ENCODE results near the gene CXCR2. TPM values are rescaled to one million over a fixed set of nuclear protein-coding genes. Genes with fewer than 3 reads are reported as not detected.

CXCR2 gene
- total and polyA plus RNA-seq, 2 of the 8 experiments (the other 6 are each of a cell fraction or from before 2014, with no cell fraction given) = 1.4 to 1.6 TPM

DNA sequence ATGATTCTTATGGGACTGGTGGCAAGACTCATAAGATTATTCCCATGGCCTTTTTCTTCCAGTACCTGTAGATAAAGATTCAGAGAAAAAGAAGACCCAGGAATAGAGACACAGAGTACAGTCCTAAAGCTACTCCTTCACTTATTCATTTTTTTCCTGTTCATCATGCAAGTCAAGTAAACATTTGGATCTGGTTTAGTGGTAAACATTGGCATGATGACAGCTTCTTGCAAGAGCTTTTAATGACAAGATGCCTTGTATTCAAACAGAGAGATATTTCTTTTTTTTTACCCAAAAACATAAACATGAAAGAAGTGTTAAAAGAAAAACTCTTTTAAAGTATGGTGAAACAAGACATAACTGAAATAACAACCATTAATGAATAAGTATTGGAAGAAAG is 20.2 kb downstream of the CXCR2 start:
- Histone ChIP-seq H3K4me1 (replicated peaks in 1 of 4; ENCODE audit: control insufficient read depth in 3 of 4, insufficient read depth in 4 of 4, low read length in 3 of 4) (no peaks in the 10 kb centered on the region), H3K27ac (ENCODE audit: low read depth, low read length) (no peak overlapping the region), H3K79me1 (ENCODE audit: low read depth, low read length) (no peaks in the 10 kb centered on the region), H3K36me3 (ENCODE audit: control insufficient read depth in 2 of 4, insufficient read depth in 4 of 4, low read length in 3 of 4) (no peaks in the 10 kb centered on the region), H3K9ac (replicated peaks in 1 of 4; ENCODE audit: extremely low read depth in 1 of 4, low read depth in 3 of 4, low read length in 3 of 4) (no peak overlapping the region), H2BK12ac (ENCODE audit: low read depth, low read length) (no peak overlapping the region), H4K8ac (ENCODE audit: extremely low read depth, insufficient read depth, low read length) (no peak overlapping the region), H2BK20ac (ENCODE audit: low read length) (no peak overlapping the region), H3K4me2 (ENCODE audit: insufficient read depth in 1 of 2, low read depth in 2 of 2, low read length in 2 of 2) (no peak overlapping the region), H2BK120ac (replicated peaks; ENCODE audit: low read depth, low read length) (no peak overlapping the region), H3K23me2 (ENCODE audit: low read depth, low read length) (no peaks in the 10 kb centered on the region; the same call in 1 of the 2 replicates), H4K5ac (ENCODE audit: insufficient read length, low read depth, low read length) (no peak overlapping the region), H3K79me2 (ENCODE audit: control insufficient read depth in 1 of 2, insufficient read depth in 2 of 2, low read length in 2 of 2) (no peaks in the 10 kb centered on the region), H3K4me3 (ENCODE audit: extremely low read depth in 1 of 4, insufficient read depth in 2 of 4, low read depth in 3 of 4, low read length in 4 of 4) (no peak overlapping the region), H2AK5ac (ENCODE audit: low read depth, low read length) (no peak overlapping the region), H2BK5ac (ENCODE audit: low read depth, low read length) (no peak overlapping the region), H3K14ac (ENCODE audit: insufficient read length) (no peak overlapping the region), H2BK15ac (ENCODE audit: low read length) (no peak overlapping the region), H3K27me3 (replicated peaks in 1 of 4; ENCODE audit: control insufficient read depth in 3 of 4, extremely low read depth in 1 of 4, insufficient read depth in 3 of 4, low read length in 3 of 4) (no peaks in the 10 kb centered on the region), H3K18ac (ENCODE audit: extremely low read depth, low read length) (no peak overlapping the region), H3K9me3 (ENCODE audit: insufficient read depth in 2 of 2, low read depth in 1 of 2, low read length in 1 of 2) (peaks cover 0 to 7% of the 10 kb centered on the region in 2 experiments; a peak in 2 of 4 replicates), H3K4ac (replicated peaks; ENCODE audit: insufficient read length, low read depth, low read length) (no peak overlapping the region), H4K20me1 (replicated peaks in 1 of 2; ENCODE audit: control insufficient read depth in 1 of 2, insufficient read depth in 2 of 2, low read length in 2 of 2) (no peaks in the 10 kb centered on the region), H2AFZ (ENCODE audit: low read length) (no peak overlapping the region), H3K23ac (ENCODE audit: insufficient read length) (no peak overlapping the region), H3K56ac (replicated peaks; ENCODE audit: insufficient read length, low read depth, low read length) (no peak overlapping the region), H4K91ac (replicated peaks; ENCODE audit: insufficient read length, low read length) (no peak overlapping the region)
- FAIRE-seq (no peak), DNase-seq (ENCODE audit: low read depth in 1 of 2, low spot score in 2 of 2) (no peak)
- POLR2A ChIA-PET (ENCODE audit: partially characterized antibody) = no interaction called here
- CTCF ChIA-PET (ENCODE audit: partially characterized antibody) = interaction anchor here (0.7 to 3.3 kb wide), 5 partner anchors 11 to 329 kb away, joined by 3 to 9 read pairs (median 3); partner anchors contain the start of gene CXCR1
- no peak for TF ChIP-seq PHF8 (conservative IDR thresholded peaks at IDR 0.05; ENCODE audit: low read depth, low read length)
- no peak for TF ChIP-seq EGR1 (IDR thresholded peaks at IDR 0.05; ENCODE audit: borderline replicate concordance, low read depth, low read length)
